ENCODE measurements around the gene UBASH3B.
"Not testable (repeated sequence)": the region's sequence is repeated elsewhere in the genome, so short reads cannot be mapped to it uniquely, and the experiment has no call there.

Gene UBASH3B

DNA sequence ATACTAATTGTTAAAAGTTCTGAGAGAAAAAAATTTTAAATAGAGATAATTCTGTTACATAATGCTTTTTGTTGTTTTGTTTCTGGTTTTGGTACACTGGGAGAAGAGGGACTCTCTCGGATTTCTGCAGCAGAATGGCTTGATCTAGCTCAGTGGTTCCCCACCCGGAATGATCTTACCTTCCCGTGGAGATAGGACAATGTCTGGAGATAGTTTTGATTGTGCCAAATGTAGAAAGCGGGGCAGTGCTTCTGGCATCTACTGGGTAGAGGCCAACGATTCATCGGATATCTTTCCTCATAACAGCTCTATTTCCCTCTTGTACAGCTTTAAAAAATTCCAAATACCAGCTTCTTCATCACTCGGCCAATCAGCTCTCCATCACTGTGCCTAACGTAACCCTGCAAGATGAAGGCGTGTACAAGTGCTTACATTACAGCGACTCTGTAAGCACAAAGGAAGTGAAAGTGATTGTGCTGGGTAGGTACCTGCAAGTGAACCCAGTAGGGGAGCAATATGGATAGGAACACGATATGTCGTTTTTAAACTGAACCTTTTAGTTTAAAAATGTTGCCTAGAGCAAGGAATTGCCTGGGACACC is 195.9 kb downstream of the UBASH3B start:
- no peak for DNase-seq (ENCODE audit: low spot score)

DNA sequence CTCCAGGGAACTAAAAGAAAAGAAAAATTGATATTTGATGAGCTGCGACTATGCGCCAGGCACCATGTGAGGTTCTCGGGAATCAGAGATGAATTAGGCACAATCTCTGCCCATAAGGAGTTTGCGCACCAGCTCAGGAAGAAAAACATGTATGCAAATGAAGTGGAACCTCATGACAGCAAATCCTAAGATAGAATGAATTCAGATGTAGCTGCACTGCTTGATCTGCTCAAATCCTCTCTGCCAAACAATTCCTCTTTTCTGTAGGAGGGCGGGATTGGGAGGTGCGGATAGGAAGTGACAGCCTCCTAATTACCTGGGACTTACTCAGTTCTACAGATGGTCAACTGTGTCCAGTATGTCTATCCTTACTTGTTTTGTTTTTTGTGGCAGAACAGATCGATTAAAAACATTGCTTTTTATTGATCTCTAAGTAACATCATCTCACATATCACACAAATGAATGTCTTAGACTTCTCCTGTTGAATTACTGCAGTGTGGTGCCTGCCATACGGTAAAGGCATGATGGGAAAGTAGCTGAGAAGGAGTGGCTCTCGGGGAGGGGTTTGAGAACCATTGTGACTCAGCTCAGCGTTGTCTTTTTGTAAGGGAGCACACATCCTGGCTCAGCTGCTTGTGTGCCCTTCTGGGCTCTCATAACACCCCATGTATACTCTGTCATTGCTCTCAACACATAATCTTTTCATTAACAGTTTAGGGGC is 196.7 kb downstream of the UBASH3B start:
- DNase-seq (ENCODE audit: low spot score), result peak; percentile 33

DNA sequence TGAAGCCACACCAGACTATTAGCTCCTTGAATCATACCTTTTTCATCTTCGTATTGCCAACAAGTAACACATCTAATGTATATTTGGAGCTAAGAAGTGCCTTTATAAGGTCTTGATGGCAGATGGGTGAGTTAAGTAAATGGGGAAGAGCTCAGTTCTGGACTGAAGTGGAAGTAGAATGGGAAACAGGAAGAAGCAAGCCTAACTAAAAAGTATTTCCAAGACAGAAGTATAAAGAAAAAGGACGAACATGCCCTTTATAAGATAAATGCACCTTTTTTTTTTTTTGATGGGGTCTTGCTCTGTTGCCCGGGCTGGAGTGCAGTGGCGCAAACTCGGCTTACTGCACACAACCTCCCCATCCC is 197.3 kb downstream of the UBASH3B start:
- no peak for DNase-seq (ENCODE audit: low spot score)

DNA sequence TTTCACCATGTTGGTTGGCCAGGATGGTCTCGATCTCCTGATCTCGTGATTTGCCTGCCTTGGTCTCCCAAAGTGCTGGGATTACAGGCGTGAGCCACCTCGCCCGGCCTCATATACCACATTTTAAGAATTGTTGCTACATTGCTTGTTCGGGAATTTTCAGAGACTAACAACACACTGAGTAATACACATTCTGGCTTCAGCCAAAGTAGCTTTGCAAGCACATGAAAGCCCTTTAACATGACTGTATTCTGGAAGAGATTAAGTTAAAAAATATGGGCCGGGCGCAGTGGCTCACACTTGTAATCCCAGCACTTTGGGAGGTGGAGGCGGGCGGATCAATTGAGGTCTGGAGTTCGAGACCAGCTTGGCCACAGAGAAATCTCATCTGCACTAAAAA is 197.7 kb downstream of the UBASH3B start:
- no peak for DNase-seq (ENCODE audit: low spot score)

DNA sequence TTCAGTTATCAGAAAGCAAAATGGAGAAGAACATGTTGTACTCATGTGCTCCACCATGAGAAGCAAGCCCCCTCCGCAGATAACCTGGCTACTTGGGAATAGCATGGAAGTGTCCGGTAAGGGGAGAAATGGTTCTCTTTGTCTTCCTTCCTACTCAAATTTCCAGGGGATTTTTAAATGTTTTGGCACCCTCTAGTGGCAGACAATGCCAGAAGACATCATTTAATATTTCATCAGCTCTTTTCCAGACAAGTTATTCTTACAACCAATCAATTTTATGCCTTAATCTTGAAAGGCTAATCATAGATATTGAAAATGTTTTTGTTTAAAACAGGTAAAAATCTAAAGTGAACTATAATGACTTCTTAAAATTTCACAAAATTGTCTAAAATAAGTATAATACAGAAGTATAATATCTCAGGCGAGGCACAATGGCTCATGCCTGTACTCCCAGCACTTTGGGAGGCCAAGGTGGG is 198.5 kb downstream of the UBASH3B start:
- peak; percentile 81 for DNase-seq (ENCODE audit: low spot score)

DNA sequence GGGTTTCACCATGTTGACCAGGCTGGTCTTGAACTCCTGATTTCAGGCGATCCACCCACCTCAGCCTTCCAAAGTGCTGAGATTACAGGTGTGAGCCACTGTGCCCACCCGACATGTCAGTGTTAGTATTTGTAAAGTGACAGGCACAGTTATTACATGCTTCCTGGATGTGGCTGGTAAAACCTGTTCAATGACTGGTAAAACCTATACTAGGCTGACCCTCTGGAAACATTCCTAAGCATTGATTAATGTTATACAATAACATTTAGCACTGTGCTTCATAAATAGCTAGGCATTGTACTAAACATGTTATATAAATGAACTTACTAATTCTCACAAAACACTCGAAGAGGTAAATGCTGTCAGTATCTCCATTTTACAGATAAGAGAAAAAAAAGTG is 206.1 kb downstream of the UBASH3B start:
- DNase-seq (ENCODE audit: low spot score), result no peak

- no peak for DNase-seq (ENCODE audit: low spot score)
Measured at GRCh38 chr11:122862091-122862490, 206.6 kb downstream of the UBASH3B start.

DNA sequence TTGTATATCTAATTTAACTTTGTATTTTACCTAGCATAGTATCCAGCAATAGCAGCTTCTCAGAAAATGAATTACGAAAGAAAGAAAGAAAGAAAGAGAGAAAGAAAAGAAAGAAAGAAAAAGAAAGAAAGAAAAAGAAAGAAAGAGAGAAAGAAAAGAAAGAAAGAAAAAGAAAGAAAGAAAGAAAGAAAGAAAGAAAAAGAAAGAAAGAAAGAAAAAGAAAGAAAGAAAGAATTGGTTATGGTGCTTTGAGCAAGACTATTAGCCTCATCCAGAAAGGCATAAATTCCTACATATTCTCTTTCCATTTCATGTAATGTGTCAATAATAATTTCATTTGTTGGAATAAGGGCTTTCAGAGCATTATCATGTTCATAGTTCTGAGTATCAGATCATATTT is 207.6 kb downstream of the UBASH3B start:
- not testable (repeated sequence) for DNase-seq (ENCODE audit: low spot score)

- peak; percentile 56 for DNase-seq (ENCODE audit: low spot score)
Measured at GRCh38 chr11:122863704-122864326, 208.3 kb downstream of the UBASH3B start.

All from AG08395 (cell line).